WTC11 (cell line): Measurements from ENCODE around the gene COX6B2. TPM values are rescaled to one million over a fixed set of nuclear protein-coding genes. Genes with fewer than 3 reads are reported as not detected.

Experiments used
- ATAC-seq: fragments of 200-7000 bp; cut with Tn5 transposase; 2 replicates; pipeline ENCODE4 v1.10.0; 2021; ENCODE audit warnings: mild to moderate bottlenecking, moderate library complexity
- CTCF ChIA-PET: fragments of 300-600 bp; sonication (Branson Sonifier 250); formaldehyde crosslinking; loops from one replicate; lab custom pipeline; 2021; ENCODE audit warnings: antibody characterized with exemption; lab: Charles Lee
- POLR2A ChIA-PET: fragments of 350-600 bp; sonication (Branson Sonifier 250); formaldehyde crosslinking; loops from one replicate; lab custom pipeline; 2021; ENCODE audit warnings: antibody characterized with exemption; lab: Charles Lee
- DNase-seq: peaks from one replicate; pipeline ENCODE4 v3.0.0; 2021; ENCODE audit warnings: low spot score
- H3K27ac Mint-ChIP-seq: 2 replicates; pipeline ENCODE4 v1.8.0; 2021; ENCODE audit warnings: mixed read lengths
- H3K27me3 Mint-ChIP-seq: 2 replicates; pipeline ENCODE4 v1.8.0; 2021; ENCODE audit warnings: low read depth, mild to moderate bottlenecking, moderate library complexity, mixed read lengths
- H3K36me3 Mint-ChIP-seq: 2 replicates; pipeline ENCODE4 v1.8.0; 2021; ENCODE audit warnings: mixed read lengths
- H3K4me1 Mint-ChIP-seq: 2 replicates; pipeline ENCODE4 v1.8.0; 2022; ENCODE audit warnings: mixed read lengths
- H3K4me3 Mint-ChIP-seq: 2 replicates; pipeline ENCODE4 v1.8.0; 2021; ENCODE audit warnings: mild to moderate bottlenecking, moderate library complexity, mixed read lengths
- H3K9me3 Mint-ChIP-seq: 2 replicates; pipeline ENCODE4 v1.8.0; 2021; ENCODE audit warnings: mixed read lengths
- CREM ChIP-seq: sonication (generic); formaldehyde crosslinking; IDR thresholded peaks from 2 replicates; pipeline ENCODE4 v1.8.1; 2022; ENCODE audit warnings: mild to moderate bottlenecking, missing genetic modification reagents, moderate library complexity
- FOXK1 ChIP-seq: sonication (generic); formaldehyde crosslinking; IDR thresholded peaks from 2 replicates; pipeline ENCODE4 v1.8.0; 2022; ENCODE audit warnings: mild to moderate bottlenecking, moderate library complexity, missing genetic modification reagents
- NFYB ChIP-seq: sonication (generic); formaldehyde crosslinking; conservative IDR thresholded peaks from 2 replicates; pipeline ENCODE4 v1.8.0; 2022; ENCODE audit warnings: low read depth, missing genetic modification reagents
- SP1 ChIP-seq: sonication (generic); formaldehyde crosslinking; conservative IDR thresholded peaks from 2 replicates; pipeline ENCODE4 v1.8.1; 2022; ENCODE audit warnings: missing genetic modification reagents
- ZBTB21 ChIP-seq: sonication (generic); formaldehyde crosslinking; IDR thresholded peaks from 2 replicates; pipeline ENCODE4 v1.8.1; 2023; ENCODE audit warnings: mild to moderate bottlenecking, missing genetic modification reagents, borderline replicate concordance
- total RNA-seq: library from RNA; stranded (reverse); gene quantifications from 3 replicates; pipeline ENCODE4 v1.2.3, GENCODE V29; 2021
- TF ChIP-seq, protein P1 (sequence below): sonication (generic); formaldehyde crosslinking; IDR thresholded peaks from 2 replicates; pipeline ENCODE4 v1.8.0; 2022; ENCODE audit warnings: mild to moderate bottlenecking, missing genetic modification reagents
- TF ChIP-seq, protein P2 (sequence below): fragments of 250-450 bp; sonication (Bioruptor Pico); IDR thresholded peaks from 2 replicates; pipeline ENCODE4 v2.1.2; 2022; ENCODE audit warnings: mild to moderate bottlenecking, moderate library complexity
- TF ChIP-seq, protein P3 (sequence below): sonication (generic); formaldehyde crosslinking; IDR thresholded peaks from 2 replicates; pipeline ENCODE4 v1.8.1; 2022; ENCODE audit warnings: low read depth, missing genetic modification reagents, borderline replicate concordance
- TF ChIP-seq, protein P4 (sequence below): sonication (generic); formaldehyde crosslinking; IDR thresholded peaks from 2 replicates; pipeline ENCODE4 v1.8.1; 2022; ENCODE audit warnings: mild to moderate bottlenecking, moderate library complexity, missing genetic modification reagents
- TF ChIP-seq, protein P5 (sequence below): sonication (generic); formaldehyde crosslinking; IDR thresholded peaks from 2 replicates; pipeline ENCODE4 v1.8.0; 2023; ENCODE audit warnings: missing genetic modification reagents, mild to moderate bottlenecking, borderline replicate concordance
- TF ChIP-seq, protein P6 (sequence below): sonication (generic); formaldehyde crosslinking; IDR thresholded peaks from 2 replicates; pipeline ENCODE4 v1.8.0; 2022; ENCODE audit warnings: mild to moderate bottlenecking, missing genetic modification reagents

Gene COX6B2
- total RNA-seq, 1 experiment from 2014 or later, result 4.3 TPM

DNA sequence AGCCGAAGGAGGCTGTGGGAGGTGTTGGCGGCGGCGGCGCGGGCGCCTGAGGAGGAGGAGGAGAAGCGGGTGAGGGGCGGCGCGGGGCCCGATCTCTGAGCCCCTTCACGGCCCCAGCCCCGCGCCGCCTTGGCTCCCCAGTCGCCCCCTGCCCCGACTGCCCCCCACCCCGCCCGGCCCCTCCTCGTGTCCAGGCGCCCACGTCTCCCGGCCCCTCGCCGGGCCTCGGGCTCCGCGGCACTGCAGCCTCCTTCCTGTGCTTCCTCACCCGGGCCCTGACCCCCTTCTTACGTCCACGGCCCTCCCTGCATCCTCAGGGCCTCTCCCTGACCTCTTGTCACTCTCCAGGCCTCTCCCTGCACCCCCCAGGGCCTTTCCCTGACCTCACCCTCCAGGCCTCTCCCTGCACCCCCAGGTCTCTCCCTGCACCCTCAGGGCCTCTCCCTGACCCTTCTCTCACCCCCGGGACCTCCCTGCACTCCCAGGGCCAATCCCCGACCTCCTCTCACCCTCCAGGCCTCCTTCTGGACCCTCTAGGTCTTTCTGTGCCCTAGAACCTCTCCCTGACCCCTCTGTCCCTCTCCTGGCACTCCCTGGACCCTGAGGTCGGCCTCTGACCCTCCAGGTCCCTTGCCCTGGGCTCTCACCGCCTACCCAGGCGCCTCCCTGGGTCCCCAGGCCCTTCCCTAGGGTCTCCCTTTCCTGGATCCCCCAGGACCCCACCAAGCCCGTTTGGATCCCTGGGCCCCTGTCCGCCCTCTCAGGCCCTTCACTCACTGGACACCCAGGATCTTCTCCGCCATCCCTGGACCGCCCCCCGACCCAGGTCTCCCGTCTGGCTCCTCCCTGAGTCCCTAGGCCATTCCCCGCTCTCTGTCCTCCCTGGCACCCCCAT is 14.4 kb downstream of the COX6B2 start:
- CTCF ChIA-PET, result interaction anchor here (0.6 to 2.4 kb wide), 34 partner anchors 9 to 1322 kb away, joined by 3 to 35 read pairs (median 4); partner anchors contain the start of genes COX6B2, DNAAF3, HSPBP1 and PPP1R12C
- peak overlapping the region; percentile 91 for H3K27ac Mint-ChIP-seq
- DNase-seq, result no peak
- TF ChIP-seq, protein P1, sequence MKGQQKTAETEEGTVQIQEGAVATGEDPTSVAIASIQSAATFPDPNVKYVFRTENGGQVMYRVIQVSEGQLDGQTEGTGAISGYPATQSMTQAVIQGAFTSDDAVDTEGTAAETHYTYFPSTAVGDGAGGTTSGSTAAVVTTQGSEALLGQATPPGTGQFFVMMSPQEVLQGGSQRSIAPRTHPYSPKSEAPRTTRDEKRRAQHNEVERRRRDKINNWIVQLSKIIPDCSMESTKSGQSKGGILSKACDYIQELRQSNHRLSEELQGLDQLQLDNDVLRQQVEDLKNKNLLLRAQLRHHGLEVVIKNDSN (CRISPR knock-in tag), result 0 out of 2 replicates have a peak, but pooled peaks have one; percentile 18
- no peak for TF ChIP-seq ZBTB21 (CRISPR knock-in tag)
- TF ChIP-seq, all 79 proteins: peak for 1
- H3K36me3 Mint-ChIP-seq, result peaks cover 28% of the 10 kb centered on the region
- ATAC-seq, result no peak
- POLR2A ChIA-PET, result interaction anchor here (0.6 to 2.1 kb wide), 26 partner anchors 9 to 1359 kb away, joined by 3 to 28 read pairs (median 4); partner anchors contain the start of genes COX6B2, FIZ1, HSPBP1 and ISOC2
- H3K27me3 Mint-ChIP-seq, result peaks cover 24% of the 10 kb centered on the region
- H3K4me1 Mint-ChIP-seq, result peaks cover 18% of the 10 kb centered on the region
- H3K9me3 Mint-ChIP-seq, result no peaks in the 10 kb centered on the region
- peak overlapping the region; percentile 83 for H3K4me3 Mint-ChIP-seq

DNA sequence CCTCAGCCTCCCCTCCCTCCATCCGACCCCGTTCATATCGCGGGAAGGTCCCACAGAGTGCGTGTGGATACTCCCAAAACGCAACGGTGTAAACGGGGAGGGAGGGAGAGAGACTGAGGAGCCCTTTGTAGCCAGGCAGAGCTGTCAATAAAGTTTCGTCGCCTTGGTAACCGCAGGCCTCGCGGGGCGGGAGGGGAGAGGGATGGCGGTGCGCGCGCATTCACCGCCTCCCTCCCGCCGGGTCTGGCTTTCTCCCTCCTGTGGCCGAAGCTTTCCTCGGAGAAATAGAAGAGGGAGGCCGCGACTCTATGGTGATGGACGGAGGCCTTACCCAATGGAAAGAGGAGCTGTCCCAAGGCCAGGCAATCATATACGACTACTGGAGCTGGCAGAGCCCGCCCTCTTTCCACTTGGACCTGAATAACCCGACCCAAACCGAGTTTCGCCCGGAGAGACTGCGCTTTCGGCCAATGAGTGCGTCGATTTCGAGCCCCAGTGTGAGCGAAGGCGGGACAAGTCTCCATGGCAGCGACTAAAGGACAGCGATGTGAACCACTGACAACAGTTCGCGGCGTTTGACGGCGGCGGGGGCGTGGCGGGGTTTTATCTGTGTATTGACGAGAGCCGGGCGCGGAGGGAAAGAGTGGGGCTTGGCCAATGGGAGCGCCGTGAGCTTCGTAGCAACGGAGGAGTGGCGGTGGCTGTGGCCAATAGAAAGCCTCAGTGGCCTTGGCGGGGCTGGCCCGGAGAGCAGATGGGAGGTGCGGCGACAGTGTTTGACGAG is 15.2 kb downstream of the COX6B2 start, which contains the start of gene KMT5C:
TSS of gene KMT5C (plus strand) at position 772 of the 784 bp plus-strand sequence. CDS start 2,061 bp downstream, outside the sequence.
- ATAC-seq (peak; percentile 89), DNase-seq (peak; percentile 100)
- Mint-ChIP-seq H3K4me3 (peak within 1 kb of the TSS; percentile 83), H3K27ac (peak within 1 kb of the TSS; percentile 100), H3K9me3 (no peaks in the 10 kb centered on the region), H3K27me3 (peaks cover 26% of the 10 kb centered on the region), H3K36me3 (peaks cover 21% of the 10 kb centered on the region), H3K4me1 (peaks cover 13% of the 10 kb centered on the region)
- CTCF ChIA-PET, result interaction anchor here (0.6 to 2.4 kb wide), 32 partner anchors 9 to 1321 kb away, joined by 3 to 35 read pairs (median 4); partner anchors contain the start of genes COX6B2, DNAAF3, HSPBP1 and PPP1R12C
- POLR2A ChIA-PET, result interaction anchor here (0.7 to 2.1 kb wide), 30 partner anchors 10 to 1359 kb away, joined by 3 to 28 read pairs (median 4); partner anchors contain the start of genes COX6B2, FIZ1, HSPBP1 and ISOC2
- TF ChIP-seq CREM (CRISPR knock-in tag) (peak; percentile 33; the same call in 1 of the 2 replicates), FOXK1 (CRISPR knock-in tag) (peak; percentile 84), SP1 (CRISPR knock-in tag) (peak; percentile 94), NFYB (CRISPR knock-in tag) (peak; percentile 97)
- TF ChIP-seq, protein P2, sequence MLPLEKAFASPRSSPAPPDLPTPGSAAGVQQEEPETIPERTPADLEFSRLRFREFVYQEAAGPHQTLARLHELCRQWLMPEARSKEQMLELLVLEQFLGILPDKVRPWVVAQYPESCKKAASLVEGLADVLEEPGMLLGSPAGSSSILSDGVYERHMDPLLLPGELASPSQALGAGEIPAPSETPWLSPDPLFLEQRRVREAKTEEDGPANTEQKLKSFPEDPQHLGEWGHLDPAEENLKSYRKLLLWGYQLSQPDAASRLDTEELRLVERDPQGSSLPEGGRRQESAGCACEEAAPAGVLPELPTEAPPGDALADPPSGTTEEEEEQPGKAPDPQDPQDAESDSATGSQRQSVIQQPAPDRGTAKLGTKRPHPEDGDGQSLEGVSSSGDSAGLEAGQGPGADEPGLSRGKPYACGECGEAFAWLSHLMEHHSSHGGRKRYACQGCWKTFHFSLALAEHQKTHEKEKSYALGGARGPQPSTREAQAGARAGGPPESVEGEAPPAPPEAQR (CRISPR knock-in tag), result no peak
- TF ChIP-seq, protein P3, sequence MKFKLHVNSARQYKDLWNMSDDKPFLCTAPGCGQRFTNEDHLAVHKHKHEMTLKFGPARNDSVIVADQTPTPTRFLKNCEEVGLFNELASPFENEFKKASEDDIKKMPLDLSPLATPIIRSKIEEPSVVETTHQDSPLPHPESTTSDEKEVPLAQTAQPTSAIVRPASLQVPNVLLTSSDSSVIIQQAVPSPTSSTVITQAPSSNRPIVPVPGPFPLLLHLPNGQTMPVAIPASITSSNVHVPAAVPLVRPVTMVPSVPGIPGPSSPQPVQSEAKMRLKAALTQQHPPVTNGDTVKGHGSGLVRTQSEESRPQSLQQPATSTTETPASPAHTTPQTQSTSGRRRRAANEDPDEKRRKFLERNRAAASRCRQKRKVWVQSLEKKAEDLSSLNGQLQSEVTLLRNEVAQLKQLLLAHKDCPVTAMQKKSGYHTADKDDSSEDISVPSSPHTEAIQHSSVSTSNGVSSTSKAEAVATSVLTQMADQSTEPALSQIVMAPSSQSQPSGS (CRISPR knock-in tag), result no peak
- TF ChIP-seq, protein P4, sequence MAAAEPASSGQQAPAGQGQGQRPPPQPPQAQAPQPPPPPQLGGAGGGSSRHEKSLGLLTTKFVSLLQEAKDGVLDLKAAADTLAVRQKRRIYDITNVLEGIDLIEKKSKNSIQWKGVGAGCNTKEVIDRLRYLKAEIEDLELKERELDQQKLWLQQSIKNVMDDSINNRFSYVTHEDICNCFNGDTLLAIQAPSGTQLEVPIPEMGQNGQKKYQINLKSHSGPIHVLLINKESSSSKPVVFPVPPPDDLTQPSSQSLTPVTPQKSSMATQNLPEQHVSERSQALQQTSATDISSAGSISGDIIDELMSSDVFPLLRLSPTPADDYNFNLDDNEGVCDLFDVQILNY, result peak; percentile 74
- TF ChIP-seq, protein P5, sequence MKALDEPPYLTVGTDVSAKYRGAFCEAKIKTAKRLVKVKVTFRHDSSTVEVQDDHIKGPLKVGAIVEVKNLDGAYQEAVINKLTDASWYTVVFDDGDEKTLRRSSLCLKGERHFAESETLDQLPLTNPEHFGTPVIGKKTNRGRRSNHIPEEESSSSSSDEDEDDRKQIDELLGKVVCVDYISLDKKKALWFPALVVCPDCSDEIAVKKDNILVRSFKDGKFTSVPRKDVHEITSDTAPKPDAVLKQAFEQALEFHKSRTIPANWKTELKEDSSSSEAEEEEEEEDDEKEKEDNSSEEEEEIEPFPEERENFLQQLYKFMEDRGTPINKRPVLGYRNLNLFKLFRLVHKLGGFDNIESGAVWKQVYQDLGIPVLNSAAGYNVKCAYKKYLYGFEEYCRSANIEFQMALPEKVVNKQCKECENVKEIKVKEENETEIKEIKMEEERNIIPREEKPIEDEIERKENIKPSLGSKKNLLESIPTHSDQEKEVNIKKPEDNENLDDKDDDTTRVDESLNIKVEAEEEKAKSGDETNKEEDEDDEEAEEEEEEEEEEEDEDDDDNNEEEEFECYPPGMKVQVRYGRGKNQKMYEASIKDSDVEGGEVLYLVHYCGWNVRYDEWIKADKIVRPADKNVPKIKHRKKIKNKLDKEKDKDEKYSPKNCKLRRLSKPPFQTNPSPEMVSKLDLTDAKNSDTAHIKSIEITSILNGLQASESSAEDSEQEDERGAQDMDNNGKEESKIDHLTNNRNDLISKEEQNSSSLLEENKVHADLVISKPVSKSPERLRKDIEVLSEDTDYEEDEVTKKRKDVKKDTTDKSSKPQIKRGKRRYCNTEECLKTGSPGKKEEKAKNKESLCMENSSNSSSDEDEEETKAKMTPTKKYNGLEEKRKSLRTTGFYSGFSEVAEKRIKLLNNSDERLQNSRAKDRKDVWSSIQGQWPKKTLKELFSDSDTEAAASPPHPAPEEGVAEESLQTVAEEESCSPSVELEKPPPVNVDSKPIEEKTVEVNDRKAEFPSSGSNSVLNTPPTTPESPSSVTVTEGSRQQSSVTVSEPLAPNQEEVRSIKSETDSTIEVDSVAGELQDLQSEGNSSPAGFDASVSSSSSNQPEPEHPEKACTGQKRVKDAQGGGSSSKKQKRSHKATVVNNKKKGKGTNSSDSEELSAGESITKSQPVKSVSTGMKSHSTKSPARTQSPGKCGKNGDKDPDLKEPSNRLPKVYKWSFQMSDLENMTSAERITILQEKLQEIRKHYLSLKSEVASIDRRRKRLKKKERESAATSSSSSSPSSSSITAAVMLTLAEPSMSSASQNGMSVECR (CRISPR knock-in tag), result peak; percentile 59; the same call in 1 of the 2 replicates
- TF ChIP-seq, protein P6, sequence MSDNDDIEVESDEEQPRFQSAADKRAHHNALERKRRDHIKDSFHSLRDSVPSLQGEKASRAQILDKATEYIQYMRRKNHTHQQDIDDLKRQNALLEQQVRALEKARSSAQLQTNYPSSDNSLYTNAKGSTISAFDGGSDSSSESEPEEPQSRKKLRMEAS (CRISPR knock-in tag), result peak; percentile 35
